DMS153 treated with DMSO at 0.1 percent for 48 hours (cell line): ENCODE measurements around the gene RCOR1.
"Not testable (repeated sequence)": the region's sequence is repeated elsewhere in the genome, so short reads cannot be mapped to it uniquely, and the experiment has no call there.

Experiments
- DNase-seq: peaks from one replicate; lab custom pipeline; 2025; ENCODE audit not compliant: unreplicated experiment; lab: John Stamatoyannopoulos, UW

The RCOR1 gene

GRCh38 chr14:102738373-102739189, 146.1 kb downstream of the RCOR1 start:
- no peak for DNase-seq

DNA sequence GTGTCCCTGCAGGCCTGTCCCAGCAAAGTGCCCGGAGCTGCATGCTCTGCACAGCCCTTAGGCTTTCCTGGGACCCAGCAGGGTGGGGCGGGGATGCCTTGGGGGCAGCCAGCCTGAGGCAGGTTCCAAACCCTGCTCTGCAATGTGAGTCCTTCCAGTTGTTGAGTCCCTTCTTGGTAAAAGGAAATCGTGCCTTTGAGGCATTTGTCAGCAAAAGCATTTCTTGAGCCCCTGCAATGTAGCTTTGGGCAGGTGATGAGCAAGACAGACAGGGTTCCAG, 146.7 kb downstream of the RCOR1 start:
- DNase-seq = no peak

- no peak for DNase-seq
Measured at GRCh38 chr14:102746634-102747438, 154.4 kb downstream of the RCOR1 start.

- no peak for DNase-seq
Measured at GRCh38 chr14:102748806-102749205, 156.4 kb downstream of the RCOR1 start.

- peak; percentile 9 for DNase-seq
Measured at GRCh38 chr14:102749393-102750305, 157.2 kb downstream of the RCOR1 start.

DNA sequence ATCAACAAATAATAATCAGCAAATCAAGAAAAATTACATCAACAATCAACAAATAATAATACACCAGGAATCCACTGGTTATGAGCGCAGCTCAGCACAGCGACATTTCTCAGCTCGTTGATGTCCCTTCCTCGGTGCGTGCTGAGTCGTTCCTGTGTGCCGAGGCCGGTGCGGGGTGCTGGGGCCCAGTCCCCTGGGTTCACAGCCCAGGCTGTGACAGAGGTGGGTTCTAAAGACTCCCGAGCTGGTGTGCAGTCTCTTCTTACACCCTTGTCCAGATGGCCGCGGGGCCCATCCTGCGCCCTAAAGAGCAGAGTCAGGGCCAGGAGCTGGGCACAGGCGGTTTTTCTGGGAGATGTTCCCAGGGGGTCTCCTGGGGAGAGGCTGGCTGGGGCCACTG, 157.9 kb downstream of the RCOR1 start:
- no peak for DNase-seq

GRCh38 chr14:102751088-102751487, 158.6 kb downstream of the RCOR1 start:
- DNase-seq = no peak

DNA sequence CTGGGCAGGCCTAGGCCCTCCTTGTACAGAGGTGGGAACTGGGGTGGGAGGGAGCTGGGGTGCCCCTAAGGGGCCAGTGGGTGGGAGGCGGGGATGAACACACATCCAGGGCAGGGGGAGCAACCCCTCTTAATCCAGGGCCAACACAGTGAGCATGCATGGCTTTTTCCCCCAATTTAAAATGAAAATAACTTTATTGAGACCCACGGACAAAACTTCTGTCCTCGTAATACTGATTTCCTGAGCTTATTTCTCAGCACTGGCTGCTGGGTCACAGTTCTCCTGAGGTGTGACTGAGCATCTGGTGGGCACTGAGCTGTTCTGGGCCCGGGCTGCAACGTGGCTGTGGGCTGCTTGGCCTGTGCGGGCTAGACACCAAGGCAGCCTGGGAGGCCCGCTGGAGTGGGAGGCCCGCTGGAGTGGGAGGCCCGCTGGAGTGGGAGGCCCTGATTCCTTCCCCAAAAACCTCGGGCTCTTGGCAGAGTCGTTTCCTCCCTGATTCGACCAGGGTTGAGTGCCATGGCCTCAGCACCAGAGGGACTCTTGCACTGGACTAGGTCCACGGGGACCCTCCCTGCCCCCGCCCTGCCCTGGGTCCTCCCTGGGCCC, 159.9 kb downstream of the RCOR1 start:
- DNase-seq = no peak

DNA sequence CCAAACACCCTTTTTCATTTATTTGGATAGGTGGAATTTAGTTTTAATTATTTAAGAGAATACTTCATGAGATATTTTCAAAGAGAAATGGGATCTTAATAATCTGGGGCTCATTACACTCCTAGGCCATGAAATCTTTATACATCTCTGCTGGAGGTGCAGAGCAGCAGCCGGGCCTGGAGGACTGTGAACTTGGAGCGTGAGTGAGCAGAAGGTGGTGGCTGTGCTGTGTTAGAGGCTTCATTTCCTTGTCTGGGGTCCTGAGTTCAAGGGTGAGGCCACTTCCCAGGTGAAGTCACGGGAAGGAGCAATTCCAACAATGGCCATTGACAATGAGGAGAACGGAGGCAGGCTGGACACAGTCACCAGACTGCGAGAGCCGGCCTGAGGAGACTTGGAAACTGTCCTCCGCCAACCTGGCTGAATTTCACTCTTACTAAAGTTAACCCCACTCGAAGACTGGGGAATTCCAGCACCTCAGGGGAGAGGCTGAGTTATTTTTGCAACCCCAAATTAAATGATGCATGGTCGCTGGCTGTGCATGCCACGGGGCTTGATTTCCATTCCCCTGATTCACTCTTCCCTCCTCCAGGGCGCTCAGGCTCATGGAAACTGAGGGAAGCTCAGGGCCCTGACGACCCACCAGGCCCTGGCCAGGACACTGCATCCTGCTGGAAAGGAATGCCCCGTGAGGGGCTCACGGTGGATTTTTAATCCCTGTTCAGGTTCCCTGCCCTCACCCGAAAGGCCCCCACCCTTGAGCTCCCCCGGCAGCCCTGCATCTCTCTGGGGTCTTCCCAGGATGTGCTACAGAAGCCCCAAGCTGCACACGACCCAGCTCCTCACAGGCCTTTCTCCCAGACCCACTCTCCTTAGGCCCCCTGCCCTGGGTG, 162.2 kb downstream of the RCOR1 start:
- no peak for DNase-seq

DNA sequence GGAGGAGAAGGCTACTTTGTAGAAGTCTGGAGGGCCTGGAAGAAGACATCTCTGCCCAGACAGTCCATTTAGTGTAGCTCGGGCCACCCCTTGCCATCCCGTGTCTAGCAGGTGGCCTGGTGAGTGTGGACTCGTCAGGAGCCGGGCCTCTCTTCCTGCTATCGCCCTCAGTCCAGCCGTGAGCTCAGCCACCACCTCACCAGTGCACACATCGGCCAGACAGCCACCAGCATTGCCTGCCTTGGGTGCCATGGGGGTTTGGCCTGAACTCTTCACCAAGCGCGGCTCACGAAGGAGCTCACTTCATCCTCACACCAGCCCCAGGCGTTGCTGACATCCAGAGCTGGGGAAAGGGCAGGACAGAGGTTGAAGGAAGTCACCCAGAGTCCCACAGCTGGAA, 165.2 kb downstream of the RCOR1 start:
- DNase-seq = no peak

GRCh38 chr14:102758087-102758486, 165.6 kb downstream of the RCOR1 start:
- DNase-seq = no peak

- DNase-seq = no peak
Measured at GRCh38 chr14:102759456-102760187, 167.2 kb downstream of the RCOR1 start.

DNA sequence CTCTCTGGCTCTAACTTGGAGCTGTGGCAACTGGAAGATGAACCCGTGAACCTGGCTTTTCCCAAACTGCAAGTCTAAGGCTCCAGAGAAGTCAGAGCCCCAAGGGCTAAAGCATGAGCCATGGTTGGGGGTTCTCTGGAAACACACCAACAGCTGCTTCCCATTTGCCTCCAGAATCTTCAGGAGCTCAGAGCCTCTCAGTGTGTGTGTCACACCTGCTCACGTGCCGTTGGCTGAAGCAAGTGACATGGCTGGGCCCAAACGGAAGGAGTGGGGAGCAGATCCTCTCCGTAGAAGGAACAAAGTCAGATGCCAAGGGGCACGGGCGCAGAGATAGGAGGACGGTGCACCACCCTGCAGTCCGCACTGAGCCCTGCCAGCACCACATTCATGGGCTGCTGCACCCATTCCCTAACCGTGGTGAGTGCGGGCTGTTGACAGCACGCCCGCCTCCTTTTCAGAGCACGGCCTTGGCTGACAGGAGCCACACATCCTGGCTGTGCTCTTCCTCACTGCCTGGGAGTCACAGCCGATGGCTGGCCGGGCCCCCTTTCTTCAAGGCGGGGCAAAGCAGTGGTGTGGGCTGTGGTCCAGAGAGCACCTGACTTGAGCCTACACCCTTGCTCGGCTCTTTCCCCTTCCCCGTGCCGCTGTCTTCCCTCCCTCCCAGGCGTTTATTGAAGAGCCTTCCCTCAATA, 168.2 kb downstream of the RCOR1 start:
- DNase-seq = no peak

GRCh38 chr14:102761206-102761605, 168.8 kb downstream of the RCOR1 start:
- DNase-seq = no peak

DNA sequence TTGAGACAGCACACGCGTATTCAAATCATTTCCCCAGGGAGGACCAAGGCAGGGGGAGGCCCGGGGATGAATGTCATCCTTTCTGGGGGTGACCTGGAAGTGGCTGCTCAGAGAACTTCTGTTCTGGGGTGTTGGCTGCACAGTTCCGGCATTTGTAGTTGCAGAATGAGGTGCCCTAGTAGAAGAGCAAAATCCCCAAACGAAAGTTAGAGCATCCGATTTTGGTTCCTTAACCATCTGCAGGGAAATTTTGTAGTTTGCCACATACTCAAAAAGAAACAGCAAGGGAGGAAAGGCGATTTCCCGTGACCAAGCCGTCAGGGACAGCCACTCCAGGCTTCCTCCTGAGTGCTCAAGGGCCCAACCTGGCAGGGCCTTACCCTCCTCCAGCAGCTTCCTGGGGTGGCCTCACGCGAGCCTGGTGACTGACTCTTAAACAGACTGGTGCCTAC, 171.8 kb downstream of the RCOR1 start:
- no peak for DNase-seq

- DNase-seq = not testable (repeated sequence)
Measured at GRCh38 chr14:102765770-102766169, 173.3 kb downstream of the RCOR1 start.

DNA sequence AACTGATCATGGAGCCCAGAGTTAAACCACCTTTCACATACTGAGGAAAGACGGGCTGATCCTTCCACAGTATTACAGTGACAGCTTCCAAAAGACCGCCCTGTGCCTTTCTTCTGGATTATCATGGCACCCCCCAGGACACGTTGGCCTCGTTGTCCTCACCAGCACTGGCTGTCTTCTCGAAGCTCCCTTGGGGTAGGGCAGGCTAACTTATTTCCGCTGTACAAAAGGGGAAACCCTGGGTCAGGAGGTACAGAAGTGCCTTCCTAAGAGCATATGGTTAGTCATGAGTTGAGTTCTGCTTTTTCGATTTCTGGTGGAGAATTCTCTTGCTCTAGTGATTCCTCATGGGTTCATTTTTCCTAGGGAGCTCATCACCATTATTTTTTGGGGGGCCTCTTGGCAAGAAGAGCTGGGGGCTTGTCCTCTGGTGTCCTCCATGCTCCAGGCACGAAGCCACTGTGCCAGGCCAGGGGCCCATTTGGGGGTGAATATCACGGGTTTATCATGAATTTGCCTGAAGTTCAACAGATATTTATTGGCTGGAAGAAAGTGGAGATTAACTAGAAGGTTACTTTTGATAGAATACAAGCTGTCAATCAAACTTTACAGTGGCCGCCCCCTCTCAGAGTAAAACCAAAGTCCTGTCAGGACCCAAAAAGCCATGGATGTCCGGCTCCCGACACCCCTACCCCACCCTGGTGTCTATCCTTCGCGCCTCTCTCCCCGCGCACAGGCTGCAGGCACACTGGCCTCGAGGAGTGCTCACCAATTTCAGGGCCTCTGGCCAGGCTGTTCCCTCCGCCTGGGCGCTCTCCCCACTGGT, 176.0 kb downstream of the RCOR1 start:
- DNase-seq = no peak

GRCh38 chr14:102769049-102769327, 176.5 kb downstream of the RCOR1 start:
- no peak for DNase-seq
